Osteocyte (in vitro differentiated cells): ENCODE results near the gene ZNF548. TPM values are rescaled to one million over a fixed set of nuclear protein-coding genes. Genes with fewer than 3 reads are reported as not detected.
A peak's percentile ranks its signal among the peaks of the same experiment; 100 is the strongest.

Experiments
- DNase-seq: peaks from one replicate; pipeline ENCODE4 v3.0.0; 2021; ENCODE audit warnings: mixed read lengths; ENCODE audit not compliant: unreplicated experiment; ENCODE audit errors: extremely low spot score
- H3K27ac Mint-ChIP-seq: one replicate; pipeline ENCODE4 v1.8.0; 2021; ENCODE audit warnings: mild to moderate bottlenecking, mixed read lengths; ENCODE audit not compliant: unreplicated experiment
- H3K27me3 Mint-ChIP-seq: one replicate; pipeline ENCODE4 v1.8.0; 2021; ENCODE audit warnings: mixed read lengths; ENCODE audit not compliant: unreplicated experiment
- H3K36me3 Mint-ChIP-seq: one replicate; pipeline ENCODE4 v1.8.0; 2021; ENCODE audit warnings: mixed read lengths; ENCODE audit not compliant: unreplicated experiment
- H3K4me1 Mint-ChIP-seq: one replicate; pipeline ENCODE4 v1.8.0; 2021; ENCODE audit warnings: mixed read lengths; ENCODE audit not compliant: unreplicated experiment
- H3K4me3 Mint-ChIP-seq: one replicate; pipeline ENCODE4 v1.8.0; 2021; ENCODE audit warnings: mild to moderate bottlenecking, moderate library complexity, mixed read lengths; ENCODE audit not compliant: unreplicated experiment
- H3K9me3 Mint-ChIP-seq: one replicate; pipeline ENCODE4 v1.8.0; 2021; ENCODE audit warnings: mixed read lengths; ENCODE audit not compliant: unreplicated experiment
- CTCF ChIP-seq: fragments of 200-600 bp; sonication (generic); IDR thresholded peaks from 2 replicates; pipeline ENCODE4 v1.5.0; 2021; ENCODE audit warnings: antibody characterized with exemption, mild to moderate bottlenecking, moderate library complexity
- total RNA-seq: library from RNA; stranded (reverse); gene quantifications from 2 replicates; pipeline ENCODE4 v1.2.1, GENCODE V29; 2021

Gene ZNF548
- total RNA-seq, 1 donor from 2014 or later: 19.8 TPM

GRCh38 chr19:57395710-57396109 is 6.1 kb downstream of the ZNF548 start:
- Mint-ChIP-seq H3K27ac (no peak overlapping the region), H3K4me1 (peaks cover 9% of the 10 kb centered on the region), H3K36me3 (peaks cover 71% of the 10 kb centered on the region), H3K27me3 (no peaks in the 10 kb centered on the region), H3K4me3 (no peak overlapping the region), H3K9me3 (peaks cover 49% of the 10 kb centered on the region)
- no peak for TF ChIP-seq CTCF
- peak; percentile 62 for DNase-seq

- no peak for TF ChIP-seq CTCF
- DNase-seq: no peak
- no peak overlapping the region for H3K27ac Mint-ChIP-seq
- H3K4me1 Mint-ChIP-seq: no peaks in the 10 kb centered on the region
- peaks cover 54% of the 10 kb centered on the region for H3K9me3 Mint-ChIP-seq
- no peaks in the 10 kb centered on the region for H3K27me3 Mint-ChIP-seq
- H3K4me3 Mint-ChIP-seq: no peak overlapping the region
- H3K36me3 Mint-ChIP-seq: peaks cover 79% of the 10 kb centered on the region
Measured at GRCh38 chr19:57398868-57399267, 9.2 kb downstream of the ZNF548 start.

GRCh38 chr19:57403737-57404563 is 14.3 kb downstream of the ZNF548 start:
- no peak for TF ChIP-seq CTCF
- Mint-ChIP-seq H3K27ac (no peak overlapping the region), H3K4me3 (no peak overlapping the region), H3K4me1 (no peaks in the 10 kb centered on the region), H3K27me3 (no peaks in the 10 kb centered on the region), H3K36me3 (peaks cover 31% of the 10 kb centered on the region), H3K9me3 (peaks cover 11% of the 10 kb centered on the region)
- no peak for DNase-seq

GRCh38 chr19:57406516-57407123 is 17.0 kb downstream of the ZNF548 start:
- Mint-ChIP-seq H3K4me1 (peaks cover 10% of the 10 kb centered on the region), H3K36me3 (peaks cover 10% of the 10 kb centered on the region), H3K27me3 (no peaks in the 10 kb centered on the region), H3K27ac (no peak overlapping the region), H3K4me3 (no peak overlapping the region), H3K9me3 (no peaks in the 10 kb centered on the region)
- DNase-seq: no peak
- peak; percentile 70 for TF ChIP-seq CTCF

GRCh38 chr19:57410877-57411671 is 21.4 kb downstream of the ZNF548 start, which contains the start of gene ZNF17:
TSS of gene ZNF17 (plus strand) at chr19:57411161. CDS start at chr19:57413616, 2,455 bp downstream.
- H3K27ac Mint-ChIP-seq: peak within 1 kb of the TSS; percentile 81
- no peak for TF ChIP-seq CTCF
- H3K36me3 Mint-ChIP-seq: peaks cover 25% of the 10 kb centered on the region
- H3K27me3 Mint-ChIP-seq: no peaks in the 10 kb centered on the region
- peak; percentile 94 for DNase-seq
- peak within 1 kb of the TSS; percentile 90 for H3K4me3 Mint-ChIP-seq
- peaks cover 8% of the 10 kb centered on the region for H3K9me3 Mint-ChIP-seq
- peaks cover 18% of the 10 kb centered on the region for H3K4me1 Mint-ChIP-seq
